Progenitor cell of endocrine pancreas (in vitro differentiated cells): ENCODE results near the gene ZNF133. TPM values are rescaled to one million over a fixed set of nuclear protein-coding genes. Genes with fewer than 3 reads are reported as not detected.

ENCODE experiments used
- DNase-seq: peaks from one replicate; pipeline ENCODE4 v3.0.0; 2021; ENCODE audit warnings: low spot score; ENCODE audit not compliant: unreplicated experiment
- H3K27ac Mint-ChIP-seq: 2 replicates; pipeline ENCODE4 v1.8.0; 2021; ENCODE audit warnings: mild to moderate bottlenecking, moderate library complexity, mixed read lengths
- H3K27me3 Mint-ChIP-seq: 2 replicates; pipeline ENCODE4 v1.8.0; 2021; ENCODE audit warnings: mixed read lengths
- H3K36me3 Mint-ChIP-seq: 2 replicates; pipeline ENCODE4 v1.8.0; 2022; ENCODE audit warnings: mixed read lengths; ENCODE audit not compliant: insufficient read depth
- H3K4me1 Mint-ChIP-seq: 2 replicates; pipeline ENCODE4 v1.8.0; 2021; ENCODE audit warnings: low read depth, mixed read lengths
- H3K4me3 Mint-ChIP-seq: 2 replicates; pipeline ENCODE4 v1.8.0; 2021; ENCODE audit warnings: low read depth, mild to moderate bottlenecking, moderate library complexity, mixed read lengths
- H3K9me3 Mint-ChIP-seq: 2 replicates; pipeline ENCODE4 v1.8.0; 2021; ENCODE audit warnings: low read depth, mixed read lengths
- CTCF ChIP-seq: fragments of 200-600 bp; sonication (generic); IDR thresholded peaks from one replicate; pipeline ENCODE4 v1.5.0; 2021; ENCODE audit warnings: antibody characterized with exemption, mild to moderate bottlenecking; ENCODE audit not compliant: unreplicated experiment
- total RNA-seq: library from RNA; stranded (reverse); gene quantifications from 2 replicates; pipeline ENCODE4 v1.2.1, GENCODE V29; 2021

The ZNF133 gene
- total RNA-seq, 1 donor from 2014 or later = 25.0 TPM

- no peak overlapping the region for H3K27ac Mint-ChIP-seq
- no peak for DNase-seq
- TF ChIP-seq CTCF = no peak
- peaks cover 16% of the 10 kb centered on the region for H3K9me3 Mint-ChIP-seq
- peak overlapping the region; percentile 24 for H3K4me3 Mint-ChIP-seq
- peaks cover 2% of the 10 kb centered on the region for H3K36me3 Mint-ChIP-seq
- peaks cover 6% of the 10 kb centered on the region for H3K27me3 Mint-ChIP-seq
- H3K4me1 Mint-ChIP-seq = peaks cover 12% of the 10 kb centered on the region
These were observed 3.4 kb upstream of the ZNF133 start for GRCh38 chr20:18284805-18285533.

- peaks cover 15% of the 10 kb centered on the region for H3K4me1 Mint-ChIP-seq
- peaks cover 17% of the 10 kb centered on the region for H3K9me3 Mint-ChIP-seq
- peak overlapping the region; percentile 99 for H3K27ac Mint-ChIP-seq
- no peak for TF ChIP-seq CTCF
- no peaks in the 10 kb centered on the region for H3K27me3 Mint-ChIP-seq
- DNase-seq = no peak
- H3K36me3 Mint-ChIP-seq = peaks cover 17% of the 10 kb centered on the region
- H3K4me3 Mint-ChIP-seq = peak overlapping the region; percentile 99
These were observed 797 bp upstream of the ZNF133 start for GRCh38 chr20:18287546-18287914.

- Mint-ChIP-seq H3K27me3 (no peaks in the 10 kb centered on the region), H3K9me3 (peaks cover 24% of the 10 kb centered on the region), H3K4me3 (peak overlapping the region; percentile 99), H3K27ac (peak overlapping the region; percentile 99), H3K4me1 (peaks cover 15% of the 10 kb centered on the region), H3K36me3 (peaks cover 27% of the 10 kb centered on the region)
- TF ChIP-seq CTCF = no peak
- no peak for DNase-seq
These were observed 481 bp downstream of the ZNF133 start for GRCh38 chr20:18288749-18289267.

- no peak for DNase-seq
- Mint-ChIP-seq H3K4me3 (peak overlapping the region; percentile 99), H3K36me3 (peaks cover 32% of the 10 kb centered on the region), H3K27ac (peak overlapping the region; percentile 99), H3K4me1 (peaks cover 15% of the 10 kb centered on the region), H3K27me3 (no peaks in the 10 kb centered on the region), H3K9me3 (peaks cover 28% of the 10 kb centered on the region)
- TF ChIP-seq CTCF = no peak
These were observed 979 bp downstream of the ZNF133 start for GRCh38 chr20:18289306-18289705.

- Mint-ChIP-seq H3K4me3 (no peak overlapping the region), H3K27me3 (no peaks in the 10 kb centered on the region), H3K36me3 (peaks cover 44% of the 10 kb centered on the region), H3K27ac (no peak overlapping the region), H3K9me3 (peaks cover 40% of the 10 kb centered on the region), H3K4me1 (no peaks in the 10 kb centered on the region)
- DNase-seq = no peak
- TF ChIP-seq CTCF = no peak
These were observed 11.0 kb downstream of the ZNF133 start for GRCh38 chr20:18299364-18299763.
